SHP77 treated with DMSO at 0.1 percent for 48 hours (cell line): ENCODE results near the gene KRTAP3-1.
"Not testable (repeated sequence)": the region's sequence is repeated elsewhere in the genome, so short reads cannot be mapped to it uniquely, and the experiment has no call there.

Experiments used
- DNase-seq: peaks from one replicate; lab custom pipeline; 2025; lab: John Stamatoyannopoulos, UW

Gene KRTAP3-1

DNA sequence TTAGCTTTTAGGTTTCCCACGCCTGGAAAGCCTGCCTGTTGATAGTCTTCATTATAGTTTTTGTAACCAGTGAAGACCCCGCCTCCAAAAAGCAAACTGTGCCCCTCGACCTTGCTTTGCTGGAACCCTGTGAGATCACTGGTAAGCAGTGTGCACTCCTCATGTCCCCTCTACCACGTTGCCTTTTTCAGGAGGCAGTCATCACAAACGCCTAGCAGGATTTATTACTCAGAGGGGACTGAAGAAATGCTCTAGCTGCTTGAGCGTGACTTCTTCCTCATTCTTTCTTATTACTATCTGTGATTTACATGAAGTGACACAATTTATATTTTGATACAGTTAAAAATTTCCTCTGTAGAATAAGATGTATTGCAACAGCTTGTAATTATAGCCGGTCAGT lies 6.5 kb upstream of the KRTAP3-1 start:
- no peak for DNase-seq

DNA sequence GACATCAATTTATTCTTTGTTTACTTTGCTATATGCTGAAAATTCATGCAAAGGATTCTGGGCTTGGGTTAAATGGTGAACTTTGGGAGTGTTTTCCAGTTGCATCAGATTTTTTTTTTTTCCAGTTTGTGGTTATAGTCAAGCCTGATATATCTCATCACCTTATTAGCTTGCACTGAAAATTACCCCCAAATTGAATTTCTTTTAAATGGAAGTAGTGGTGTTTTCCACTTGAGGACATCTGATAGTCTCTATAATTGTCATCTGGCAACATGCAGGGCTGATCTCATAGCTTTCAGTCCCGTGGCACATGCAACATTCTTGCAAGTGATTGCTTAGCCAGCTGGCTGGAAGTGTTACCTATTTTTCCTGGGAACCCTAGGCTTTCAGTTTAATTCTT lies 4.7 kb upstream of the KRTAP3-1 start:
- no peak for DNase-seq

DNA sequence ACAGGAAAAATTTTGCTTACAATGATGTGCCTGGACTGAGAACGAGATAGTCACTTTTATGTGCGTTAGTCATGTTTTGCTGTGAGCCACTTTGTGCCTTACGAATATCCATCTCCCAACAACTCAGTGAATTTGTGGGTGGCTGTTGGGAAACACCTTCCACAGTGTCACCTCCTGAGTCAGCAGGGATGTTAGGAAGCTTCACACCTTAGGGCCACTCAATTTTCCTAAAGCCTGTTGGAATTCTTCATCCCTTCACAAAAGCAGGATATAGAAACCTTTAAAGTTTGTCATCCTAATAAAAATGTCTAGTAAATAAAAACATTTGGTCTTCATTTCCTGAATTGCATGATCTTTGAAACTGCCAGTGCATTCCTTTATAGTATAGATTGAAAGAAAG lies 4.3 kb upstream of the KRTAP3-1 start:
- DNase-seq: no peak

DNA sequence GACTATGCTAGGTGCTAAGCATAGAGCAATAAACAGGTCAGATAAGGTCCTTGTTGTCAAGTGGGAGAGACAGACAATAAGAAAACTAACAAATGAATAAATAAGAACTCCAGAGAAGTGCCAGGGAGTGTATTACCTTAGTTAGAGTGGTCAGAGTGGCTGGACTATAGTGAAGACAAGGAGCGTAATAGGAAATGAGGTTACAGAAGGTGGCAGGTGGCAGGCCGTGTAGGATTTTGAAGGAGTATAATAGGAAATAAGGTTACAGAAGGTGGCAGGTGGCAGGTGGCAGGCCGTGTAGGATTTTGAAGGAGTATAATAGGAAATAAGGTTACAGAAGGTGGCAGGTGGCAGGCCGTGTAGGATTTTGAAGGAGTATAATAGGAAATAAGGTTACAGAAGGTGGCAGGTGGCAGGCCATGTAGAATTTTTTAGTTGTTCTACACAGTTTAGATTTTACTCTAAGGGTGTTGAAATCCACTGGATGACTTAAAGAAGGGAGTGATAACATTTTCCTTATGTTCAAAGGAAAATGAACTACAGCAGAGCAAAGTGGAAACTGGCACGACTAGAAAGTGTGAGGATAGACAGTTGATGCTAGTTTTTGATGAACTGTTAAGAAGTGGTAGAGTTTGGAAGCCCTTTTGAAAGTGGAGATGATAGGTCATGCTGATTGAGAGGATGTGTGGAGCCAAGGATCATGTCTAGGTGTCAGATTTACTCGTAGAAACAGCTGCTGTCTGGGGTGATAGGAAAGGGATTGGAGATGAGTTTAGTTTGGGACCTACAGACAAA lies 3.6 kb upstream of the KRTAP3-1 start:
- DNase-seq: no peak

DNA sequence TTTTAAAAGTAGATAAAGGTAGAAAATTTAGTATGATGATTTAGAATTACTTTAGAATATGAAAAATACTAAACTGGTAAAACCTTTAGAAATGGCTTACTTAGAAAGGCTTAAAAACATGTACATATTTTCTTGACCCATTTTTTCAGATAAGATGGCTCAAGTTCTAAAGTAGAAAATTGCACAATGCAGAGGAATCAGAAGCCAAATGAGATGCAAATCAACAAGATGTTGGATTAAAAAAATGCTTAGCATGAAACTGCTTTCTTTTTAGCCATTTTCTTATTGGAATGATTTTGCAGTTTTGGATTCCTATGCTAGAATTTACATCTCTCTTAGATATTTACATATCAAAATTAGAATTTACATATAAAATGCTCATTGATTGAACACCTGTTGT lies 1.5 kb upstream of the KRTAP3-1 start:
- no peak for DNase-seq

DNA sequence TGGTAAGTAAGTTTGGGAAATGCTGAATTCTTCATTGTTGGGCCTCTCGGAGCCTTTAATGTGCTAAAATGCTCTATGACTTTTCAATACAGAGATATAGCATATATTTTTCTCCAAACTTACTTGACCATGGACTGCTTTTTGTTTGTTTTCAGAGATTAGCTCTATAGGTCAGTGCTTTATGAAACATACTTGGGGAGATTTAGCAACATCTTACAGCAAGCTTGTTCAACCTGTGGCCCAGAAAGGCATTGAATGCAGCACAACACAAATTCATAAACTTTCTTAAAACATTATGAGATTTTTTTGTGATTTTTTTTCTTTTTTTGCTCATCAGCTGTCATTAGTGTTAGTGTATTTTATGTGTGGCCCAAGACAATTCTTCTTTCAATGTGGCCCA lies 1.0 kb upstream of the KRTAP3-1 start:
- DNase-seq: no peak

DNA sequence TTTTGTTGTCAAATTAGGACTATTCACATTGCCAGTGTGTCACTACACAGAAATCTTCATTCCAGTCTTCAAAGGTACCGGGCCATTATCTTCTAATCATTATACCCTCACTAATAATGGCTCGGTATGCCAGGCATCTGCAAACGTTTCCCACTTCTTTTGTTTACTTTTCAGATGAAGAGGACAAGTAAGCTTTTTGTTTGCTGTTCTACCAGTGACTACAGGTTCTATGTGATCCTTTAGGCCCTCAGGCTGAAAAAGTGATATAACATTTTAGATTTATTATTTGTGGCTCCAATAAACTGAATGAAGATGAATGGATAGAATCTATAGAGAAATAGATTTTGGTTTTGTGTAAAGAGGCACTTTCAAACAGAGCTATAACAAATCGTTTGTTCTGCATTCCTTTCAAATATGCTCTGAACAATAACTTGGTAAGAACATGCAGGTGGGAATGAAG lies 403 bp upstream of the KRTAP3-1 start:
- no peak for DNase-seq

DNA sequence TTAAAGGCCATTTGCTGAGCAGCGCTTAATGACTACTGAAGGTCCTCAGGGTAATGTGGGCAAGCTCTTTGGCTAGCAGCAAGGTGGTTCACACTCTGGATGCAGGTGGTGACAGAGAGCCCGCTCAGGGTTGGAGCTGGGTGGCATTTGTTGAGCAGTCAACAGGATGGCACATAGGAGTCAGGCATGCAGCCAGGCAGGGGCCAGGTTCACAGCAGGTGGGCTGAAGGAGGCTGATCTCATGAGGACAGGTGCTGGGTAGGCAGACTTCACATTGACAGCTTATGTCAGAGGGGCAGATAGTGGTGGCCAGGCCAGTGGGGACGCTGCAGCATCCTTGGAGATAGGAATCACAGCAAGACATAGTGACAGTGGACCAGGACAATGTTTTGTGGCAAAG lies 4.5 kb downstream of the KRTAP3-1 start:
- peak; percentile 5 for DNase-seq

DNA sequence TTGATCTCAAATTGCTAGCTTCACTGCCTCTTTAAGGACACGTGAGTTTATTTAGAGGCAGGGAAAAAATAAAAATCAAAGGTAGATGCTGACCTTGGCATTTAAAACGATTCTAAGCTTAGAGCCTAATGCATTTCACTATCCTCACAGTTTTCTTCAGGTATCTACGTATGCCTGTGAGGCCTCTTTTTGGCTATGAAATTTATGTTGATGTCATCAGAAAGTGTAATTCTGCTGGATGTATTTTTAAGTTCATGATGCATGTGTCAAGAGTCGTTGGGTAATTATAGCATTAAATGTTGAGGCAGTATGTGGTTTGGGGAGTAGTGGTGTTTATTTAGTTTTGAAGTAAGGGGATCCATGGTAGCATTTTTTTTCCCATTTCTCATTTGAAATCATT lies 5.0 kb downstream of the KRTAP3-1 start:
- no peak for DNase-seq

DNA sequence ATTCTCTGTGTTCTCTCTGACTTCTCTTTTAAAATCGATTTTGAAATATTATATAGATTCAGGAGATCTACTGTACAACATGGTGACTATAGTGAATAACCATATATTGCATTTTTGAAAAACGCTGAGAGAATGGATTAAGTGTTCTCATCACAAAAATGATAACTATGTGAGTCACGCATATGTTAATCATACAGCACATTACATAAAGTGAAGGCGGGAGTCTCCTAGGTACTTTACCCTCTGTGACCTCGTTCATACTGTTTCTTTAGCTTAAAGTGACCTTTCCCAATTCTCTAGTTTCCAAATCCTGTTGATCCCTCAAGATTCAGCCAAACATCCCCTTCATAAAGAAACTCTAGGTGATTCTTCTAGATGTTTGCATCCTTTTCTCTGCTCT lies 6.1 kb downstream of the KRTAP3-1 start:
- DNase-seq: no peak

DNA sequence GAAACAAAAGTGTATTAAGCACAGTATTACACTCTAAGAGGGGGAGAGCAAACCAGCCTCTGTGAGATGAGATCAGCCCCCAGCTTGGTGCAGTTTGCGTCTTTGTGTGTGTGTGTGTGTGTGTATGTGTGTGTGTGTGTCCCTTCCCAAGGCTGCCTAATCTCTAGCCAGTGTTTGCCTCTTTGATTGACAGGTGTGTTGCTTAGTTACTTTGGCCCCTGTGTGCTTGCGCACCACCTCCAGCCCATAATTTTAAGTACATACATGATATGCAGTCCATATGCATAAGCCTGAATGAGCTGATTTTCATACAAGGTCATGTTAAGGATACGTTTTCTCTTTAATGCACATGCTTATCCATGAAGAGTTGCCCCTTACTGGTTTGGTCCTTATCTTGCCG lies 7.1 kb downstream of the KRTAP3-1 start:
- DNase-seq: no peak

DNA sequence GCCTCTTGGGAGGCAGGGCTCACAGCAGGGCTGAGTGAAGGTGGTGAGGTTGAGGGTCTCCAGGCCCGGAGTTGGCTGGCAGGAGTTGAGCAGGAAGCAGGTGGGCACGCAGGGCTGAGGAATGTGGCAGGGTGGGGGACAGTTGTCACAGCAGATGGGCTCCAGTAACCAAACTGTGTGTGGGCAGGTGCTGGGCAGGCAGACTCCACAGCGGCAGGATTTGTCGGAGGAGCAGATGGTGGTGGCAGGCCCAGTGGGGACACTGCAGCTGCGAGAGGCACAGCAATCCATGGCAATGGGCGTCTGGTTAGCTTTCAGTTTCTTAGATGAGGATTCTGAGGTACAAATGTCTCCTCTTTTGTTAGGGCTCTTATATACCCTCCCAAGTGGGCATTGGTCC lies 9.4 kb downstream of the KRTAP3-1 start, which contains the start of gene KRTAP3-2:
Gene KRTAP3-2 (minus strand): TSS at position 344 of the 400 bp plus-strand sequence. CDS start 53 bp downstream, at position 291.
- not testable (repeated sequence) for DNase-seq

DNA sequence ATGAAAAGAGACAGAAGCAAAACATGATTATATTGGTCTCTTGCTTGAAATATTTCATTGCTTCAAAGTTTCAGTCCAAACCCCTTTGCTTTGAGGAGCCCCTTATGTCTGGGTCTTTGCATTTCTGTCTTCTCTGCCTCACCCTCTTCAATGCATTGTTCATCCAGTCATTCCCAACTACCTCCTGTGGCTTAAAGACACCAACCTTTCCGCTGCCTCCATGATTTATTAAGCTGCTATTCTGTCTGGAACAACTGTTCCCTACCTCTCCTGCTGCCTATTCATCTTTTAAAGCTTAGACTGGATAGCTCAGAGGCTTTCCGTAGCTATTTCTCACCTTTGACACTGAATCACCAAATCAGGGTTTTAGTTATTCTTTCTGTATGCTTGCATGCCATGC lies 11.6 kb downstream of the KRTAP3-1 start:
- no peak for DNase-seq

DNA sequence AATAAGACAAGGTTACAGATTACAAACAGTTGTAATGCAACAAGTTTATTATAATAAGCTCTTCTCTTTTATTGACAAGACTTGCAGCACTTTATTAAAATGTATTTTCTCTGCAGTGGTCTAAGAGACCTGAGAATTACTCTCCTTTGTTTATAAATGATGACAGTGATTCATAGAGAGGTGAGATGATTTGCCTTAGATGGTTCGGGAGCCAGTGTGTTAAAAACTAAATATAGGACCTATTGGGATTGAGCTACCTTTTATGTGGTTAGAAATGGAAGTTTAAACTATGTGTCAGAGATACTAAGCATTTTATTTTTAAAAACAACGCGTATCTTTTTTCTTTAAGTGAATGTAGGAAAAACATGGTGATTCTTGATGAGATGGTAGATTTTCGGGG lies 12.1 kb downstream of the KRTAP3-1 start:
- no peak for DNase-seq

DNA sequence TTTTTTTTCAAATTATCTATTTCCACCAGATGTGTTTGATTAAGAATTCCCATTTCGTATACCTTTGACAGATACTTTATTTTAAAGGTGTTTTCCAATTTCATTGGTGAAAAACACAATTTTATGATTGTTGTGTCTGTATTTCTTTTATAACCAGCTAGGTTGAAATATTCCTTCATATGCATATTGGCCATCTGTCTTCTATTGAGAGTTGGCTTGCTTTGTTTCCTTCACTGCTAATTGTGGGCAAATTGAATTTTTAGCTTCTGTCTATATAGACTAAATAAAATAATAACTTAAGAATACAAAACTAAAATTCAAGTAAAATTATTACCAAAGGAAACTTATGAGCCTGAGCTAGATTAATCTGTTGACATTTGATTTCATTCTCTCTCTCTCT lies 13.8 kb downstream of the KRTAP3-1 start:
- DNase-seq: no peak

DNA sequence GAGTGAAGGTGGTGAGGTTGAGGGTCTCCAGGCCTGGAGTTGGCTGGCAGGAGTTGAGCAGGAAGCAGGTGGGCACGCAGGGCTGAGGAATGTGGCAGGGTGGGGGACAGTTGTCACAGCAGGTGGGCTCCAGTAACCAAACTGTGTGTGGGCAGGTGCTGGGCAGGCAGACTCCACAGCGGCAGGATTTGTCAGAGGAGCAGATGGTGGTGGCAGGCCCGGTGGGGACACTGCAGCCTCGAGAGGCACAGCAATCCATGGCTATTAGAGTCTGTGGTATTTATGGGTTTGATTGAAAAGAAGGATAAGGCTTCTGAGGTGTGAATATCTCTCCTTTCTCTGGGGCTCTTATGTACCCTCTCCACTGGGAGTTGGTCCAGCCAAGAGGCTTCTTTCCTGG lies 15.1 kb downstream of the KRTAP3-1 start, which contains the start of gene KRTAP3-3:
Gene KRTAP3-3 (minus strand): TSS at position 326 of the 400 bp plus-strand sequence. CDS start 67 bp downstream, at position 259.
- no peak for DNase-seq

DNA sequence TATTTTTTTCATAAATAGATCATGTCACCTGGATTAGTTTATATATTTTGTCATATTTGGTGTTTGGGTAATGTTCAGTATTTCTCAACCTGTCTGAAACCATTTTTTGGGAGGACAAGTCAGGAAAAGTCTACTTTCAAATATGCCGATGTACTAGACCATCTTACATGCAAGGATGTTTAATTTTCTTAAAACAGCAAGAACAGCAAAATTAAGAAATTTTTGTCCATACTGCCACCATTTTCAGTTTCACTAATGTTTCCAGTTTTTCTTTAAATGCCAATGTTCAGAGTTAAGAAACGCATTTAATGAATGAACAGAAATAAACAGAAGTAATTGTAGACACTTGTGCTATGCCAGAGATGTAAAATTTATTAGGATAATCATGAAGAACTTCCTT lies 15.8 kb downstream of the KRTAP3-1 start:
- no peak for DNase-seq

DNA sequence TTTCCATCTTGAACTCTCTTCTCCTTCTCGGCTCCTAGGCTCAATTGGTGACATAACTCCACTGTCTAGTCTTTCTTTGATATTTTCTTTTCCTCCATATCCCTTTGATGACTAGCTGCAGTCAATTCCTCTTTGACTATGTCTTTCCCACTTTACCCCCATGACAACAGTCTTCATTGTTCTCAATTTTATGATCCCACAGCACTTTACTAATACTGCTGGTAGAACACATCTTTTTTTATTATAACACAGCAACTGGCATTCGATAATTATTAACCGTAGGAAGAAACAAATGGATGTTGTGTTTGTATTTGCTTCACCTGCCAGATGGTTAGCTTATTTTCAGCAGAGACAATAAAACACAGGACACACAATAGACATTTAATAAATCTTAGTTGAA lies 16.3 kb downstream of the KRTAP3-1 start:
- no peak for DNase-seq

DNA sequence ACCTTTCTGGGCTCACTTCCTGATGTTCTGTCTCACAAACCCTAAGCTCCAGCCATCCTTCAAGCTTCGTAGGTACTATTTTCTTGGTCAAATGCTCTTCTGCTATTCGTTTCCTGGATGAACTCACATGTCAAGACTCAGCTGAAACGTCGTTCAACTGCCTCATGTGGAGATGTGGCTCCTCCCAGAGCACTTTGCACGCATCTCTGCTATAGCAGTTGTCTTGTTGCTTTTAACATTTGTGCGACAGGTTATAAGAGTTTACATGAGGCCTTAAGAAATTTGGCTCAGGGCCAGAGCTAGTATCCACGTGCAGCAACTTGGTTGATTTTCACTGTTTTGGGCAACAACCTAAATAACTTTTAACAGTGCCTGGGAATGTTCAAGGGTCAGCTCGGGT lies 22.0 kb downstream of the KRTAP3-1 start:
- no peak for DNase-seq

DNA sequence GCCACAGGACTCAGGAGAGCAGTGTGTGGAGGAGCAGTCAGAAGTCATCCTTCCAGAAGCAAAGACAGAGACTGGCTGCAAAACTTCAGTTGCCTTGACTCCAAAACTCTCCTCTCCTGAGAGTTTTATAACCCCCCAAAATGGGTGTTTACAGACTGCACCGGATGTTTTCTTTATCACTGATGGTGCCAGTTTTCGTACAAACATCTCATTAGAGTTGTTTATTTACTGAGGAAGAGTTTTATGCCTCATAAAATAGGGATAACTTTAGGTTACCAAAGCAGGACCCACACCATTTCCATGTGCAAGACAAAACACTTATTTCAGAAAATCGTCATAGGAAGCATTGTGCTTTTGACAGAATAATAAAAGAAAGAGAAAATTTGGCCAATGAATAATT lies 24.7 kb downstream of the KRTAP3-1 start, which contains the start of gene KRT40:
Gene KRT40 (minus strand): TSS at position 101 of the 400 bp plus-strand sequence. CDS start 53 bp downstream, at position 48.
- no peak for DNase-seq

DNA sequence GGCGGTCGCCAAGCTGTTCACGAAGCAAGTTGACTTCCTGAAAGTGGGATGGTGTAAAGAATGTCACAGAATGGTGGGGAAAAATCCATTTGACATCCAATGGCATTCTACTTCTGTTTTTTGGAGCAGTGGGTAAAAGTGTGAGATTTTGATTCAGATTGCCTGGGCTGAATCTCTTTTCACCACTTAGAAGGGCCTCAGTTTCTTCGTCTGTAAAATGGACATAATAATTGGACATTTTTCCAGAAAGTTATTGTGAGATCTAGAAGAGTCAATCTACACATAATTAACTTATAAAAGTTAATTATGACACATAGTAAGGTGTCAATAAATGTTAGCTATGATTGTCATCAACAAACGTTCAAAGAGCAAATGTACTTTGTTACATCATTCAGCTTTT lies 27.8 kb downstream of the KRTAP3-1 start:
- no peak for DNase-seq

DNA sequence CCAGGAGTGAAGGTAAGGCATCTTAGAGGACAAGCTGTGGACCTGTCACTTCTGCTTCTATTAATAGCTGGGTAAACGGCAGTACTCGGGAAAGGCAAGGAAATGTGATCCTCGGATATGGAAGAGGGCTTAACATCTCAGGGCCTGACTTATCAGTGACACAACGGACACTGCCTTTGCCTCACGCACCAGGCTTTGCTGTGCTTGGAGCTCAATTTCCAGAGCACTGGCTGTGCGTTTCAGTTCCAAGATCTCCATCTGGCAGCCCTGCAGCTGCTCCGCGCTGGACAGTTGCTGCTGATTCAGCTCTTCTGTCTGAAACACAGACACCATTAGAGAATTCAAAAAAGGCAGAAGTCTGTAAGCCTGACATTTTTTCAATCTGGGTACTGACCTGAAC lies 28.3 kb downstream of the KRTAP3-1 start:
- no peak for DNase-seq

DNA sequence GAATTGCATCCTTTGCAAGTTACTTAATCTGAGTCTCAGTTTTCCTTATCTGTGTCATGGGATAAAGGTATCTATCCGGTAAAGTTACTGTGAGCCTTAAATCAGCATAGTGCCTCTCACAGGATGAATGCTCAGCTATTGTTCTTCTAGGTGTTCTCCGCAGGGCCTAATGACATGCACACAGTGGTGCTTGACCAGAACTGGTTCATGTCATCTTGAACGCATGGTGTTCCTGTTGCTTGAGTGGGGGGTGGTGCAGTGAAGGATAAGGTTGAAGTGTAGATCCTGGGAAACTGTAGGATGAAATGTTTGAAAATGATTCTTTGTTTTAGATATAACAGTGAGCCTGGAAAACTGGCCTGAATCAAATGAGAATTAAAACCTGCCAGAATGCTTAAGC lies 28.8 kb downstream of the KRTAP3-1 start:
- no peak for DNase-seq
